ENCODE data around the gene TMEM33. TPM values are rescaled to one million over a fixed set of nuclear protein-coding genes. Genes with fewer than 3 reads are reported as not detected.

The TMEM33 gene
- total RNA-seq, 1 donor from 2014 or later = 53.3 TPM

- DNase-seq (ENCODE audit: extremely low read depth, low read depth, low spot score) = no peak
Measured at GRCh38 chr4:41939016-41939626, 3.9 kb downstream of the TMEM33 start.

GRCh38 chr4:41940834-41941233, 5.6 kb downstream of the TMEM33 start:
- no peak for DNase-seq (ENCODE audit: extremely low read depth, low read depth, low spot score)

- DNase-seq (ENCODE audit: extremely low read depth, low read depth, low spot score) = no peak
Measured at GRCh38 chr4:41943506-41943905, 8.3 kb downstream of the TMEM33 start.

GRCh38 chr4:41944089-41944488, 8.9 kb downstream of the TMEM33 start:
- no peak for DNase-seq (ENCODE audit: extremely low read depth, low read depth, low spot score)

GRCh38 chr4:41949531-41949930, 14.3 kb downstream of the TMEM33 start:
- DNase-seq (ENCODE audit: extremely low read depth, low read depth, low spot score) = no peak

GRCh38 chr4:41957634-41958033, 22.4 kb downstream of the TMEM33 start:
- DNase-seq (ENCODE audit: extremely low read depth, low read depth, low spot score) = no peak

GRCh38 chr4:41963105-41963504, 27.9 kb downstream of the TMEM33 start:
- peak; percentile 7 for DNase-seq (ENCODE audit: extremely low read depth, low read depth, low spot score)

GRCh38 chr4:41964401-41964800, 29.2 kb downstream of the TMEM33 start:
- no peak for DNase-seq (ENCODE audit: extremely low read depth, low read depth, low spot score)

GRCh38 chr4:41967392-41967791, 32.2 kb downstream of the TMEM33 start:
- no peak for DNase-seq (ENCODE audit: extremely low read depth, low read depth, low spot score)

- no peak for DNase-seq (ENCODE audit: extremely low read depth, low read depth, low spot score)
Measured at GRCh38 chr4:41969671-41970070, 34.4 kb downstream of the TMEM33 start.

GRCh38 chr4:41975341-41975740, 40.1 kb downstream of the TMEM33 start:
- no peak for DNase-seq (ENCODE audit: extremely low read depth, low read depth, low spot score)

- DNase-seq (ENCODE audit: extremely low read depth, low read depth, low spot score) = no peak
Measured at GRCh38 chr4:41976775-41977516, 41.7 kb downstream of the TMEM33 start.

GRCh38 chr4:41977709-41978108, 42.5 kb downstream of the TMEM33 start:
- DNase-seq (ENCODE audit: extremely low read depth, low read depth, low spot score) = no peak

GRCh38 chr4:41981456-41981855, 46.2 kb downstream of the TMEM33 start, which contains the start of gene DCAF4L1:
TSS of gene DCAF4L1 (plus strand) at chr4:41981756. CDS start at chr4:41981793, 37 bp downstream.
- no peak for DNase-seq (ENCODE audit: extremely low read depth, low read depth, low spot score)

GRCh38 chr4:41982716-41983115, 47.5 kb downstream of the TMEM33 start:
- DNase-seq (ENCODE audit: extremely low read depth, low read depth, low spot score) = no peak

- DNase-seq (ENCODE audit: extremely low read depth, low read depth, low spot score) = no peak
Measured at GRCh38 chr4:41985151-41985550, 49.9 kb downstream of the TMEM33 start.

GRCh38 chr4:41989994-41990364, 54.8 kb downstream of the TMEM33 start:
- peak; percentile 5 for DNase-seq (ENCODE audit: extremely low read depth, low read depth, low spot score)

GRCh38 chr4:41990365-41991111, 55.3 kb downstream of the TMEM33 start, which contains the start of gene SLC30A9:
TSS of gene SLC30A9 (plus strand) at chr4:41990530. CDS start at chr4:41990652, 122 bp downstream.
- DNase-seq (ENCODE audit: extremely low read depth, low read depth, low spot score) = peak; percentile 72

GRCh38 chr4:41991916-41992767, 56.9 kb downstream of the TMEM33 start:
- no peak for DNase-seq (ENCODE audit: extremely low read depth, low read depth, low spot score)

- DNase-seq (ENCODE audit: extremely low read depth, low read depth, low spot score) = no peak
Measured at GRCh38 chr4:41992967-41993857, 58.0 kb downstream of the TMEM33 start.

All from glomerular endothelial cell (primary cell).